GM19372 (cell line): Measurements from ENCODE around the gene TECTB.

ENCODE experiments used
- ATAC-seq: cut with Tn5 transposase; IDR thresholded peaks from one replicate; pipeline ENCODE4 v1.9.1; 2021; ENCODE audit warnings: mild to moderate bottlenecking, low read depth, moderate library complexity; ENCODE audit not compliant: unreplicated experiment

Gene TECTB

DNA sequence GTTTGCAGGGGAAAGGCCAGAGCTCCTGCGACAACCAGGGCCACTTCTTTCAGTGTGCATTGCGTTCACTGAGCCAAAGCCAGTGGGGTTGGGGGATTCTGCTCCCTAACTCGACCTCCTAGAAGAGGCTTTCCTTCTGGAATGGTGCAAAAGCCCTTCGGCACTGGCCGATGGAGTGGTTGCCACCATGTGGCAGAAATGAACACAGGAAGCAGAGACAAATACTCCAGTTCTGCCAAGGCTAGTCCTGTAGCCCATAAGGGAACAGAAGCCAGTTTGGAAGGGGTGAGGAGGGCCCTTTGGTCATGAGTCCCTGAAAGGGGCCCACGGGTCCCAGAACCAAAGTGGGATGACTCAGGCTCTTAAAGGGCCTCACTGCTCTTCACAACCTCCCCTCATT lies 61.1 kb downstream of the TECTB start:
- ATAC-seq = no peak

DNA sequence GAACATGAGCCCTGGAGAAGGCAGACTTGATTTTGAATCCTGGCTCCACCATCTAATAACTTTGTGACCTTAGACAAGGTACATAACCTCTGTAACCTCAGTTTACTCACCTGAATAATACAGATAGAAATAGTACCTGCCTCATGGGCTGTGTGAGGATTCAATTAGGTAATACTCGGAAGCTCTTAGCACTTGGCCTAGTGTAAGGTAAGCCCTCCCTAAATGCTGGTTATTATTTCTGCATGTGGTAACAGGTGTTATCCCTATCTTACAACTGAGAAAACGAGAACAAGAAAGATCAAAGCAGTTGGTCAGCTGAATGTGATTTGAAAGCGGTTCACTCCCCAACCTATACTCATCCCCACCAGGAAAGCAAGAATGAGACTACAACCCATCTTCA lies 62.0 kb downstream of the TECTB start:
- ATAC-seq = no peak

DNA sequence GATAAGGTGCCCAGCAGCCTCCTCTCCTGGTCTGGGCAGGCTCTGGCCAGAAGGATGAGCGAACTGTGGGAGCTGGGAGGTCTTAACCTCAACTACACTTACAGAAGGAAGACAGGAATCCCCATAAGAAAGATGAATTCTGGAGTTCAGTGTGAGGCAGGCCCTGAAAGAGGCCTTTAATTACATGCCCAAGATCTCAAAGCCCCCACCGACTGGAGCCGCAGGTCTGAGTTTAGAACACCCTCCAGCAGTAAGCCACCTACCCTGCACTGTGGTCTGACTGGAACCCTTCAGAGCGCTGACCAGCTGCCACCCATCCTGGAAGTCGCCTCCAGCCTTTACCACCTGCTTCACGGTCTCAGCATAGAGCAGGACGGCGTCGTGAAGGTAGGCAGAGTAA lies 62.5 kb downstream of the TECTB start:
- no peak for ATAC-seq

DNA sequence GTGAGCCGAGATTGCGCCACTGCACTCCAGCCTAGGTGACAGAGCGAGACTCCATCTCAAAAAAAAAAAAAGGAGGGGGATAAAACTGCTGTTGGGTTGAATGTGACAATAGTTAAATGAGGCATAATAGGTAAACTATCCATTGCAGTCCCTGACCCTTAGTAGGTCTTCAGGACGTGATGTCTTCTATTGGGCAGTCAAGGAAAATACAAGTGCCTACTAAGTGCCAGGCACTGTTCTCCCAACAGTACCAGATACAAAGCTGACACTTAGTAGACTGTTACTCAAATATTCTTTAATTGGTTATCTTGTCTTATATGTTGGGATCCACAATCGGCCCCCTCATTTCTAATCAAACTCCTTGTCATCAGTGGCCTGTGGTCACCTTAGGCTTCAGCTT lies 63.6 kb downstream of the TECTB start:
- ATAC-seq = no peak

DNA sequence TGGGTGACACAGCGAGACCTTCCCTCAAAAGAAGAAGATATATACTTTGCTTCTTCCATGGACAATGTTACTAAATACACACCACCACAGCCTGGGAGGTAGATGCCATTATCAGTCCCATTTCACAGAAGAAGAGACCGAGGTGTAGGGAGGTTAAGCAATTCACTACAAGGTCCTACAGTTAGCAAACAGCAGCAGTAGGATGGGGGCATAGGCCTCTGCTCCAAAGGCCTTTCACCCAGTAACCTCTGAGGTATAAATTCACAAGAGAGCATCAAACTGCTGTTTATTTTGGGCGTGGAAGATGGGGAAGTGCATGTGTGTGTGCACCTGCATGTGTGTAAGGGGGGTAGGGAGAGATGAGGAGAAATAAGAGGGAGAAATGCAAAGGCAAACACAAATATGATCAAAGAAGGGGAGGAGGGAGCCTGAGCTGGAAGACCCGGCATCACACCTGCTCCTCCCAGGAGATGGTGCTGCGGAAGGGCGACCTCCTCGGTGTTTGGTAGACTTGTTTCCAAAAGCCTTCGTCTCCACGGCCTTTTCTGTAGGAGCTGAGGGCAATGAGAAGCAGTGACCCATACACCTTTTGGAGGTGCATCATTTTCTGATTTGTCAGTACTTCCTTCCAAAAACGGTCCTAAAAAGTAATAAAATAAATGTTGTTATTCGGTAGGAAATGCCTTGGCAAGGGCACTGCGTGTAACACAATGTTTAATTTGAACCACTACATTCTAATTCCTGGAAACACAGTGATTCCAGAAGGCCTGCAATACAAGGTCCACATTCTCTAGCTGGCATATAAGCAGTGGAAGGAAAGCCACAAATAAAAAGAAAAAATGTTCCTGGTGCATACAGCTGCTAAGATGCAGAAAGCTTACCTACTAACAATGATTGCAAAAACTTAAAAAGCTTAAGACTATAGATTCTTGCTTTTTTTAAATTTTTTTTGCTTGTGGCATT lies 64.8 kb downstream of the TECTB start:
- no peak for ATAC-seq

DNA sequence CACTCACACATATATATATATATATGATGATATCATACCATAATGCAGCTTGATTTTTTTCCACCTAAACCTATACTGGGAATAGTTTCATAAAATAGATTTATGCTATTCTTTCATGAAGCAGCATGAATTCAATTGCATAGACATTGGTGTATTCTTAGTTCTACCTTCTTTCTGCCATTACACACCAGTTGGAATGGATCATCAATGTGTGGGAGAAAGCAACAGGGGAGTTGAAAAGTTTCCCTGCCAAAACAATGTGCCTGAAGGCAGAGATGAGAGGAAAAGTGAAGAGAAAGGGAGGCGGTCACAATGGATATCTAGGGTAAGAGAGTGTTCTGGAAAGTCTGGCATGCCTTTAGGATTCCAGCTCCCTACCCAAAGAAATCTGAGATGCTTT lies 65.6 kb downstream of the TECTB start:
- ATAC-seq = no peak

DNA sequence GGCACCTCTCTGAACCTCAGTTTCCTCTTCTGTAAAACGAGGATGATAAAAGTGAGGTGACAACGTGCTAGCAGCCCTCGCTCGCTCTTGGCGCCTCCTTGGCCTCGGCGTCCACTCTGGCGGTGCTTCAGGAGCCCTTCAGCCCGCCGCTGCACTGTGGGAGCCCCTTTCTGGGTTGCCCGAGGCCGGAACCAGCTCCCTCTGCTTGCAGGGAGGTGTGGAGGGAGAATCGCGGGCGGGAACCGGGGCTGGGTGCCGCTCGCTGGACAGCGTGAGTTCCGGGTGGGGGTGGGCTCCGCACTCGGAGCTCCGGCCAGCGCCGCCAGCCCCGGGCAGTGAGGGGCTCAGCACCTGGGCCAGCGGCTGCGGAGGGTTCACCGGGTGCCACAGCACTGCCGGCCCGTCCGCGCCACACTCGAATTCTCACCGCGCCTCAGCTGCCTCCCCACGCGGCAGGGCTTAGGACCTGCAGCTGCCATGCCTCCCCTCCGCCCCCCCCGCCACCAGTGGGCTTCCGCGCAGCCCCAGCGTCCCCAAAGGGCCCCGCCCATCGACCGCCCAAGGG lies 66.4 kb downstream of the TECTB start:
- ATAC-seq = no peak

DNA sequence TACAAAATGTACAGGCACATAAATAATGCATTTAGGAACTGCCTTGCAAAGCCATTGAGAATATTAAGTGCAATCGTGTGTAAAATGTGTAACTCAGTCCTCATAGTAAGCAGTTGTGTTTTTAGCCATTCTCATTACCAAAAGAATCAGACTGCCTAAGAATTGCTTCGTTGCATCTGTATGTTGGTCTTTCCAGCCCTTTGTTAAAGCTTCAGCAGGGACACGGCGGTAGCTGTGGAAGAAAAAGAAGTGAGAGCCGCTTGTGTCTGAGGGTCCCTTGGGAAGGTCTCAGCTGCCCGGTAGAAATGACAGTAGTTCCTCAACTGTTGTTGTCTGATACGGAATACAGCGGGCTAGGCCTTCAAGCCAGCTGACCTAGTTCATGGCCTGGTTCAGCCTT lies 67.9 kb downstream of the TECTB start:
- no peak for ATAC-seq

DNA sequence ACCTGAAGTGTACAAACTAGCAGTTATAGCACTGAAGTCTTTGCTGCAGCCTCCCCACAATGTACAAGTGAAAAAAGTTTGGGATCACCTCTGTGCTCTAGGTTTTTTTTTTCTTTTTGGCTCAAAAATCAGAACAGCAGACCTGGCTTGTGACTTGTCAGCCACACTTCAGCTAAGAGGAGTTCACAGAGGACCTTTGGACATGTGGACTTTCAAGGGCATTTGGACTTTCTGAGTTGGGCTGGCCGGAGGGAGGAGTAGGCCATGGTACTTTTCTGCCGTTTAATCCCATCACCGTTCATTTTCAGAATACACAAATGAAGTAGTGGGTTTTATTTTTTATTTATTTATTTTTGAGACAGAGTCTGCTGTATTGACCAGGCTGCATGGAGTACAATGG lies 68.8 kb downstream of the TECTB start:
- ATAC-seq = no peak

DNA sequence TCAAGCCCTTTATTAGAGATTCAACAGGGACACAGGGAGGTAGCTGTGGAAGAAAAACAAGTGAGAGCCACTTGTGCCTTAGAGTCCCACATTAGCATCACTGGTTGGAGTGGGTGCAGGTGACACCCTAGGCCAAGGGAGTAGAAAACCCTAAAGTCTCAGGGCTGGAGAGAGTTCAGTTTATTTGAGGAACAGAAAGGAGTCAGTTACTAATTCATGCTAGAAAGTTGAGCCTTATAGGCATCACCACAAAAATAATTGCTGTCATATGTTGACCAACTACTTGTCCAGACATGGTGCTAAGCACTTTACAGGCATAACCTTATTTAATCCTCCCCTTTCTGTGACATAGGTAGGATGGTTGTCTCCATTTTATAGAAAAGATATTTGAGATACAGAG lies 69.8 kb downstream of the TECTB start:
- ATAC-seq = no peak
